CD14-positive monocyte (primary cell): ENCODE measurements around the gene B4GALT6. TPM values are rescaled to one million over a fixed set of nuclear protein-coding genes. Genes with fewer than 3 reads are reported as not detected.

Experiments
- DNase-seq, 3 donors: peaks; one replicate each; pipeline ENCODE4 v3.0.0-alpha.2; 2011 to 2022
- H2AFZ ChIP-seq: 2 replicates; pipeline ENCODE4 v1.6.0; 2012; ENCODE audit warnings: mild to moderate bottlenecking, low read depth, low read length, inconsistent platforms; ENCODE audit not compliant: insufficient read depth, poor library complexity, severe bottlenecking
- H3K27ac ChIP-seq, 2 donors: 1 replicate in 1 of 2; 2 replicates in 1 of 2; pipeline ENCODE4 v1.5.1; 2012 to 2013; ENCODE audit warnings: low read length in 2 of 2, control low read depth in 1 of 2, inconsistent platforms in 1 of 2, low read depth in 1 of 2, mild to moderate bottlenecking in 1 of 2
- H3K27me3 ChIP-seq, 2 donors: one replicate each; pipeline versions ENCODE4 v1.6.0 to v1.6.1; 2011 to 2013; ENCODE audit warnings: low read length in 2 of 2; ENCODE audit not compliant: control insufficient read depth in 2 of 2, insufficient read depth in 2 of 2
- H3K36me3 ChIP-seq, 2 donors: replicated peaks in 1 of 2; 1 replicate in 1 of 2; 2 replicates in 1 of 2; pipeline versions ENCODE4 v1.5.1 to v1.6.1; 2012 to 2013; ENCODE audit warnings: low read length in 2 of 2, control low read depth in 1 of 2, inconsistent platforms in 1 of 2, mild to moderate bottlenecking in 1 of 2; ENCODE audit not compliant: insufficient read depth in 2 of 2, control insufficient read depth in 1 of 2
- H3K4me1 ChIP-seq, 2 donors: 1 replicate in 1 of 2; 2 replicates in 1 of 2; pipeline versions ENCODE4 v1.5.1 to v1.6.1; 2012 to 2013; ENCODE audit warnings: low read length in 2 of 2, control low read depth in 1 of 2, inconsistent platforms in 1 of 2, mild to moderate bottlenecking in 1 of 2, moderate library complexity in 1 of 2; ENCODE audit not compliant: insufficient read depth in 2 of 2, control insufficient read depth in 1 of 2
- H3K4me2 ChIP-seq: replicated peaks from 2 replicates; pipeline ENCODE3; 2012; ENCODE audit warnings: low read length, moderate library complexity, mild to moderate bottlenecking; ENCODE audit not compliant: poor library complexity, severe bottlenecking; ENCODE audit errors: extremely low read depth
- H3K4me3 ChIP-seq, 3 experiments: fragments of 200-600 bp in 1 of 3; sonication (generic) in 1 of 3; replicated peaks in 1 of 3; 1 replicate in 2 of 3; 2 replicates in 1 of 3; pipeline ENCODE4 v1.5.1; 2011 to 2013; ENCODE audit warnings: low read length in 3 of 3, mild to moderate bottlenecking in 3 of 3, control low read depth in 2 of 3, low read depth in 2 of 3, inconsistent platforms in 1 of 3, moderate library complexity in 1 of 3
- H3K79me2 ChIP-seq: 2 replicates; pipeline ENCODE4 v1.6.0; 2012; ENCODE audit warnings: mild to moderate bottlenecking, control low read depth, inconsistent platforms, low read length, moderate library complexity; ENCODE audit not compliant: insufficient read depth
- H3K9ac ChIP-seq: 2 replicates; pipeline ENCODE4 v1.6.0; 2017; ENCODE audit warnings: low read length, mild to moderate bottlenecking; ENCODE audit not compliant: insufficient read depth, poor library complexity, severe bottlenecking
- H3K9me3 ChIP-seq, 2 donors: replicated peaks in 1 of 2; 1 replicate in 1 of 2; 2 replicates in 1 of 2; pipeline versions ENCODE4 v1.5.1 to v1.6.1; 2012 to 2013; ENCODE audit warnings: low read length in 2 of 2, control low read depth in 1 of 2; ENCODE audit not compliant: control insufficient read depth in 1 of 2, insufficient read depth in 1 of 2
- H4K20me1 ChIP-seq: 2 replicates; pipeline ENCODE4 v1.6.0; 2012; ENCODE audit warnings: mild to moderate bottlenecking, low read length, control low read depth, moderate library complexity; ENCODE audit not compliant: insufficient read depth
- H3K27ac Mint-ChIP-seq, 7 donors: one replicate each; pipeline ENCODE4 v1.8.0; 2020; ENCODE audit warnings: mild to moderate bottlenecking in 7 of 7, mixed read lengths in 7 of 7, moderate library complexity in 6 of 7, inconsistent platforms in 2 of 7
- H3K27me3 Mint-ChIP-seq, 3 donors: one replicate each; pipeline ENCODE4 v1.8.0; 2021 to 2022; ENCODE audit warnings: low read depth in 3 of 3, mild to moderate bottlenecking in 3 of 3, mixed read lengths in 3 of 3, moderate library complexity in 3 of 3, inconsistent platforms in 1 of 3
- H3K36me3 Mint-ChIP-seq, 2 donors: one replicate each; pipeline ENCODE4 v1.8.0; 2020; ENCODE audit warnings: mixed read lengths in 2 of 2, inconsistent platforms in 1 of 2, mild to moderate bottlenecking in 1 of 2
- H3K4me1 Mint-ChIP-seq: one replicate; pipeline ENCODE4 v1.8.0; 2020; ENCODE audit warnings: mild to moderate bottlenecking, mixed read lengths
- H3K4me3 Mint-ChIP-seq, 2 donors: one replicate each; pipeline ENCODE4 v1.8.0; 2020; ENCODE audit warnings: mild to moderate bottlenecking in 2 of 2, mixed read lengths in 2 of 2, moderate library complexity in 1 of 2
- H3K9me3 Mint-ChIP-seq, 7 donors: one replicate each; pipeline ENCODE4 v1.8.0; 2020 to 2022; ENCODE audit warnings: mixed read lengths in 7 of 7, mild to moderate bottlenecking in 6 of 7, moderate library complexity in 6 of 7, inconsistent platforms in 2 of 7
- WGBS: methylation state at CpG from one replicate; pipeline ENCODE4 v1.1.5; 2013; ENCODE audit warnings: missing lambda C conversion rate; ENCODE audit not compliant: insufficient coverage; 5-methylcytosine and 5-hydroxymethylcytosine counted together
- intact Hi-C, 2 donors: fragments of 100-400 bp; cut with micrococcal nuclease; formaldehyde crosslinking; loops; one replicate each; pipeline versions ENCODE4 v1.15.0 to v1.15.1; 2023
- polyA plus RNA-seq, 3 donors: library from polyadenylated mRNA; depleted of rRNA in 1 of 3; unstranded in 2 of 3; stranded (reverse) in 1 of 3; fragments of 300-500 nt in 2 of 3; fragments of >200 nt in 1 of 3; fragmentation: Illumina TruSeq in 2 of 3; gene quantifications; 1 replicate in 2 of 3; 2 replicates in 1 of 3; pipeline ENCODE4 v1.2.3, GENCODE V29; 2012 to 2021
- TF ChIP-seq, protein P1 (sequence below): fragments of 200-600 bp; IDR thresholded peaks from one replicate; pipeline ENCODE4 v1.8.0; 2022; ENCODE audit warnings: antibody characterized with exemption, mild to moderate bottlenecking

Gene B4GALT6
- polyA plus RNA-seq, 3 donors: 0.09 to 0.68 (median 0.12) TPM

DNA sequence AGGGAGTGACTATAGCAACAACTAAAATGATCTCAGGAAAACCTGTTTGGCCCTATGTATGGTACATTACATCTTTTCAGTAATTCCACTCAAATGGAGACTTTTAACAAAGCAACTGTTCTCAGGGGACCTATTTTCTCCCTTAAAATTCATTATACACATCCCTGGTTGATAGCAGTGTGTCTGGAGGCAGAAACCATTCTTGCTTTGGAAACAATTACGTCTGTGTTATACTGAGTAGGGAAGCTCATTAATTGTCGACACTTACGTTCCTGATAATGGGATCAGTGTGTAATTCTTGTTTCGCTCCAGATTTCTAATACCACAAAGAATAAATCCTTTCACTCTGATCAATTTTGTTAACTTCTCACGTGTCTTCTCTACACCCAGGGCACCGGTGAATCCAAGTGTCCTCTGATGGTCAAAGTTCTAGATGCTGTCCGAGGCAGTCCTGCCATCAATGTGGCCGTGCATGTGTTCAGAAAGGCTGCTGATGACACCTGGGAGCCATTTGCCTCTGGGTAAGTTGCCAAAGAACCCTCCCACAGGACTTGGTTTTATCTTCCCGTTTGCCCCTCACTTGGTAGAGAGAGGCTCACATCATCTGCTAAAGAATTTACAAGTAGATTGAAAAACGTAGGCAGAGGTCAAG lies 91.7 kb downstream of the B4GALT6 start:
- DNase-seq: no peak
- no peaks in the 10 kb centered on the region for H3K9me3 ChIP-seq
- H3K9ac ChIP-seq: no peak overlapping the region
- no peaks in the 10 kb centered on the region for H4K20me1 ChIP-seq
- no peak overlapping the region for H3K27ac ChIP-seq
- no peak overlapping the region for H3K27ac Mint-ChIP-seq
- no peaks in the 10 kb centered on the region for H3K4me1 ChIP-seq
- H3K4me1 Mint-ChIP-seq: no peaks in the 10 kb centered on the region
- WGBS: 90% methylated on average over 4 of the region's 10 CpGs
- H3K36me3 Mint-ChIP-seq: no peaks in the 10 kb centered on the region
- no peak overlapping the region for H3K4me3 ChIP-seq
- no peak overlapping the region for H3K4me3 Mint-ChIP-seq
- TF ChIP-seq, protein P1, sequence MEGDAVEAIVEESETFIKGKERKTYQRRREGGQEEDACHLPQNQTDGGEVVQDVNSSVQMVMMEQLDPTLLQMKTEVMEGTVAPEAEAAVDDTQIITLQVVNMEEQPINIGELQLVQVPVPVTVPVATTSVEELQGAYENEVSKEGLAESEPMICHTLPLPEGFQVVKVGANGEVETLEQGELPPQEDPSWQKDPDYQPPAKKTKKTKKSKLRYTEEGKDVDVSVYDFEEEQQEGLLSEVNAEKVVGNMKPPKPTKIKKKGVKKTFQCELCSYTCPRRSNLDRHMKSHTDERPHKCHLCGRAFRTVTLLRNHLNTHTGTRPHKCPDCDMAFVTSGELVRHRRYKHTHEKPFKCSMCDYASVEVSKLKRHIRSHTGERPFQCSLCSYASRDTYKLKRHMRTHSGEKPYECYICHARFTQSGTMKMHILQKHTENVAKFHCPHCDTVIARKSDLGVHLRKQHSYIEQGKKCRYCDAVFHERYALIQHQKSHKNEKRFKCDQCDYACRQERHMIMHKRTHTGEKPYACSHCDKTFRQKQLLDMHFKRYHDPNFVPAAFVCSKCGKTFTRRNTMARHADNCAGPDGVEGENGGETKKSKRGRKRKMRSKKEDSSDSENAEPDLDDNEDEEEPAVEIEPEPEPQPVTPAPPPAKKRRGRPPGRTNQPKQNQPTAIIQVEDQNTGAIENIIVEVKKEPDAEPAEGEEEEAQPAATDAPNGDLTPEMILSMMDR: no peak
- peaks cover 0 to 2% (median 0%) of the 10 kb centered on the region in 3 donors for H3K27me3 Mint-ChIP-seq
- intact Hi-C loops: no loop called here
- no peak overlapping the region for H2AFZ ChIP-seq
- H3K4me2 ChIP-seq: no peak overlapping the region
- H3K79me2 ChIP-seq: no peaks in the 10 kb centered on the region
- peaks cover 0 to 7% (median 2%) of the 10 kb centered on the region in 7 donors for H3K9me3 Mint-ChIP-seq
- H3K27me3 ChIP-seq: no peaks in the 10 kb centered on the region
- no peaks in the 10 kb centered on the region for H3K36me3 ChIP-seq

- peaks cover 0 to 7% (median 2%) of the 10 kb centered on the region in 7 donors for H3K9me3 Mint-ChIP-seq
- no peaks in the 10 kb centered on the region for H3K4me1 Mint-ChIP-seq
- no peaks in the 10 kb centered on the region for H3K4me1 ChIP-seq
- intact Hi-C loops: no loop called here
- H3K27me3 ChIP-seq: no peaks in the 10 kb centered on the region
- no peak within 1 kb of the TSS for H3K4me3 ChIP-seq
- H3K4me3 Mint-ChIP-seq: no peak within 1 kb of the TSS
- H2AFZ ChIP-seq: no peak within 1 kb of the TSS
- no CpG with 5 or more reads among the region's 5 CpGs for WGBS
- H3K27ac ChIP-seq: no peak within 1 kb of the TSS
- TF ChIP-seq, protein P1: no peak
- H3K4me2 ChIP-seq: no peak within 1 kb of the TSS
- H3K27me3 Mint-ChIP-seq: no peaks in the 10 kb centered on the region
- no peak within 1 kb of the TSS for H3K9ac ChIP-seq
- H3K36me3 Mint-ChIP-seq: no peaks in the 10 kb centered on the region
- H4K20me1 ChIP-seq: no peaks in the 10 kb centered on the region
- DNase-seq: no peak
- H3K79me2 ChIP-seq: no peaks in the 10 kb centered on the region
- no peaks in the 10 kb centered on the region for H3K36me3 ChIP-seq
- H3K27ac Mint-ChIP-seq: no peak within 1 kb of the TSS
- H3K9me3 ChIP-seq: no peaks in the 10 kb centered on the region
These were observed 92.8 kb downstream of the B4GALT6 start, which contains the start of gene TTR for GRCh38 chr18:31591628-31592027. TTR (plus strand) TSS chr18:31591877; CDS start chr18:31591903, 26 bp downstream.
